Measurements from ENCODE around the gene OSBPL10.

DNA sequence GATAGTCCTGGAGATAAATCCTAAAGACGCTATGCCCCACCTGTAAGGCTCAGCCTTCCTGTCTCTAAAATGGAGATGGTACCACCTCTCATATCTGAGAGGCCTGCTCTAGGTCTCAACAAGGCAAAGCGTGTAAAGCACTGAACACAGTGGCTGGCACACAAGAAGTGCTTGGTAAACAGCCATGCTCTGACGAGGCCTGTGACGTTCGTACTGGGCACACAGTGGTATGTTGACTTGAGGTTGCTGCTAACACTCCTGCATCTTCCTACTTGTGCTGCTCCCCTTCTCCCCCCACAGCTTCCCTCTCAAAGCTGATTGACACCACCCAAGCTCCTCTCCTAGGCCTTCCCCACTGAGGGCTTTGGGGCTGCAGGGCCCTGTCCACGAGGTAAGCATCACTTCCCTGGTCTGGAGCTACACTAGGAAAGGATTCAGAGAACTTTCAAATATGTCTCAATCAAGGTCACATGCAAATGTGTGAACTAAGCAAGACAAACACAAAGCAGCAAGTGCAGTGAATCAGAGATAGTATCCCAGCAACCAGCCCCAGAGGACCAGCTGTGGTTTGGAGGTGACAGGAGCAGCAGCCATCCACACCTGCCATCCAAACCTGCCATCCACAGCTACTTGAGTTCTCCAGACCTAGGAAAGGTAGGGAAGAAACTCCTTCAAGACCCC lies 270.8 kb downstream of the OSBPL10 start:
- TF ChIP-seq, protein P1, sequence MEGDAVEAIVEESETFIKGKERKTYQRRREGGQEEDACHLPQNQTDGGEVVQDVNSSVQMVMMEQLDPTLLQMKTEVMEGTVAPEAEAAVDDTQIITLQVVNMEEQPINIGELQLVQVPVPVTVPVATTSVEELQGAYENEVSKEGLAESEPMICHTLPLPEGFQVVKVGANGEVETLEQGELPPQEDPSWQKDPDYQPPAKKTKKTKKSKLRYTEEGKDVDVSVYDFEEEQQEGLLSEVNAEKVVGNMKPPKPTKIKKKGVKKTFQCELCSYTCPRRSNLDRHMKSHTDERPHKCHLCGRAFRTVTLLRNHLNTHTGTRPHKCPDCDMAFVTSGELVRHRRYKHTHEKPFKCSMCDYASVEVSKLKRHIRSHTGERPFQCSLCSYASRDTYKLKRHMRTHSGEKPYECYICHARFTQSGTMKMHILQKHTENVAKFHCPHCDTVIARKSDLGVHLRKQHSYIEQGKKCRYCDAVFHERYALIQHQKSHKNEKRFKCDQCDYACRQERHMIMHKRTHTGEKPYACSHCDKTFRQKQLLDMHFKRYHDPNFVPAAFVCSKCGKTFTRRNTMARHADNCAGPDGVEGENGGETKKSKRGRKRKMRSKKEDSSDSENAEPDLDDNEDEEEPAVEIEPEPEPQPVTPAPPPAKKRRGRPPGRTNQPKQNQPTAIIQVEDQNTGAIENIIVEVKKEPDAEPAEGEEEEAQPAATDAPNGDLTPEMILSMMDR (IDR thresholded peaks at IDR 0.05) = no peak
- TF ChIP-seq POLR2AphosphoS5 (IDR thresholded peaks at IDR 0.05) (no peak), POLR2A (IDR thresholded peaks at IDR 0.05) (no peak)
